Endothelial cell of umbilical vein (primary cell): Measurements from ENCODE around the gene MYO16. TPM values are rescaled to one million over a fixed set of nuclear protein-coding genes. Genes with fewer than 3 reads are reported as not detected.

ENCODE experiments used
- BruUV-seq: library from RNA; stranded (reverse); fragments of 400-500 nt; replicated peaks from 2 replicates; lab custom pipeline; 2021; lab: Mats Ljungman, UMichigan
- CTCF ChIA-PET: fragments of 300-600, 350-600 bp; sonication (Branson Sonifier 250); formaldehyde crosslinking; loops from one replicate; lab custom pipeline; 2021; ENCODE audit warnings: antibody characterized with exemption, inconsistent platforms; lab: Charles Lee
- POLR2A ChIA-PET: fragments of 300-600, 350-600 bp; sonication (Branson Sonifier 250); formaldehyde crosslinking; loops from one replicate; lab custom pipeline; 2021; ENCODE audit warnings: antibody characterized with exemption, inconsistent platforms; lab: Charles Lee
- DNase-seq: peaks from one replicate; pipeline ENCODE4 v3.0.0-alpha.2; 2011; ENCODE audit warnings: low read depth, low spot score
- FAIRE-seq: peaks from 2 replicates; lab custom pipeline; 2011; peaks lifted over from hg19 to GRCh38; lab: Jason Lieb, UNC
- H2AFZ ChIP-seq: 2 replicates; pipeline ENCODE4 v1.6.0; 2012; ENCODE audit warnings: low read depth, low read length, control low read depth, inconsistent platforms
- H3K27ac ChIP-seq: 2 replicates; pipeline ENCODE4 v1.5.1; 2011; ENCODE audit warnings: low read depth, mild to moderate bottlenecking, control low read depth, low read length, moderate library complexity; ENCODE audit not compliant: insufficient read depth
- H3K27me3 ChIP-seq, 2 experiments: 2 replicates each; pipeline versions ENCODE4 v1.6.0 to v1.6.1; 2011; ENCODE audit warnings: low read length in 2 of 2, mixed read lengths in 1 of 2; ENCODE audit not compliant: control insufficient read depth in 2 of 2, insufficient read depth in 2 of 2
- H3K36me3 ChIP-seq, 2 experiments: 2 replicates in 1 of 2; 3 replicates in 1 of 2; pipeline ENCODE4 v1.5.1; 2011; ENCODE audit warnings: low read length in 2 of 2, mild to moderate bottlenecking in 1 of 2, moderate library complexity in 1 of 2; ENCODE audit not compliant: control insufficient read depth in 2 of 2, insufficient read depth in 2 of 2; ENCODE audit errors: extremely low read depth in 1 of 2
- H3K4me1 ChIP-seq: 3 replicates; pipeline ENCODE4 v1.5.1; 2011; ENCODE audit warnings: mild to moderate bottlenecking, low read length; ENCODE audit not compliant: control insufficient read depth, insufficient read depth; ENCODE audit errors: extremely low read depth
- H3K4me2 ChIP-seq: 2 replicates; pipeline ENCODE4 v1.6.1; 2011; ENCODE audit warnings: low read length, control low read depth, mixed read lengths; ENCODE audit not compliant: insufficient read depth
- H3K4me3 ChIP-seq, 3 experiments: fragments of 200-600 bp in 1 of 3; sonication (generic), shearing (Covaris generic) in 1 of 3; replicated peaks in 1 of 3; 2 replicates each; pipeline ENCODE4 v1.5.1; 2011 to 2016; ENCODE audit warnings: control low read depth in 3 of 3, low read length in 3 of 3, mild to moderate bottlenecking in 2 of 3, inconsistent platforms in 1 of 3, low read depth in 1 of 3, moderate library complexity in 1 of 3; ENCODE audit not compliant: insufficient read depth in 1 of 3
- H3K79me2 ChIP-seq: 2 replicates; pipeline ENCODE4 v1.6.0; 2012; ENCODE audit warnings: low read length, inconsistent platforms; ENCODE audit not compliant: control insufficient read depth, insufficient read depth
- H3K9ac ChIP-seq: replicated peaks from 2 replicates; pipeline ENCODE3; 2011; ENCODE audit warnings: low read length, control low read depth; ENCODE audit not compliant: insufficient read depth; ENCODE audit errors: extremely low read depth
- H3K9me1 ChIP-seq: replicated peaks from 3 replicates; pipeline ENCODE4 v1.6.0; 2011; ENCODE audit warnings: mild to moderate bottlenecking, low read length; ENCODE audit not compliant: control insufficient read depth, insufficient read depth; ENCODE audit errors: extremely low read depth
- H3K9me3 ChIP-seq: replicated peaks from 2 replicates; pipeline ENCODE4 v1.5.1; 2012; ENCODE audit warnings: low read length, inconsistent platforms; ENCODE audit not compliant: control insufficient read depth, insufficient read depth
- H4K20me1 ChIP-seq: replicated peaks from 2 replicates; pipeline ENCODE3; 2011; ENCODE audit warnings: mild to moderate bottlenecking, low read length; ENCODE audit not compliant: control insufficient read depth, insufficient read depth; ENCODE audit errors: extremely low read depth
- EZH2 ChIP-seq: IDR thresholded peaks from 2 replicates; pipeline ENCODE4 v1.6.1; 2012; ENCODE audit warnings: borderline replicate concordance, low read depth, mild to moderate bottlenecking, moderate library complexity, low read length, inconsistent platforms; ENCODE audit not compliant: severe bottlenecking
- FOS ChIP-seq: IDR thresholded peaks from 2 replicates; pipeline ENCODE4 v1.6.1; 2011; ENCODE audit warnings: mild to moderate bottlenecking, low read length, moderate library complexity, borderline replicate concordance; ENCODE audit not compliant: insufficient read depth
- GATA2 ChIP-seq: IDR thresholded peaks from 2 replicates; pipeline ENCODE4 v1.7.0; 2011; ENCODE audit warnings: low read depth, mild to moderate bottlenecking, moderate library complexity, mixed read lengths, low read length; ENCODE audit not compliant: insufficient read length, insufficient read depth
- JUN ChIP-seq: IDR thresholded peaks from 2 replicates; pipeline ENCODE4 v1.6.1; 2011; ENCODE audit warnings: borderline replicate concordance, low read depth; ENCODE audit not compliant: insufficient read length, insufficient read depth
- MYC ChIP-seq: IDR thresholded peaks from one replicate; pipeline ENCODE4 v1.6.1; 2011; ENCODE audit warnings: mild to moderate bottlenecking, low read depth, low read length
- POLR2A ChIP-seq: IDR thresholded peaks from 2 replicates; pipeline ENCODE4 v1.6.1; 2012; ENCODE audit warnings: low read depth, mild to moderate bottlenecking, control low read depth, low read length
- POLR2AphosphoS5 ChIP-seq: IDR thresholded peaks from 2 replicates; pipeline ENCODE4 v1.6.1; 2012; ENCODE audit warnings: low read depth, mild to moderate bottlenecking, control low read depth, low read length, moderate library complexity; ENCODE audit not compliant: insufficient read depth
- dilution Hi-C: fragments of 300-500 bp; cut with MboI; formaldehyde crosslinking; loops from one replicate; pipeline ENCODE4 v1.15.0; 2019; ENCODE audit warnings: low sequenced_read_pairs; ENCODE audit not compliant: extremely low pct_ligation_motif_present
- intact Hi-C: fragments of 100-400 bp; cut with micrococcal nuclease; formaldehyde crosslinking; loops from one replicate; pipeline ENCODE4 v1.10.0; 2022
- polyA plus RNA-seq, 4 experiments: library from polyadenylated mRNA; depleted of rRNA in 3 of 4; stranded (reverse) in 3 of 4; unstranded in 1 of 4; fragments of >200 nt; gene quantifications; 2 replicates each; pipeline versions ENCODE4 v1.2.1 to v1.2.3, GENCODE V29; 2011 to 2012; ENCODE audit warnings: missing spikeins in 1 of 4
- total RNA-seq: library from RNA; stranded (reverse); gene quantifications from 2 replicates; pipeline ENCODE4 v1.2.3, GENCODE V29; 2021
- TF ChIP-seq, protein P1 (sequence below): IDR thresholded peaks from 2 replicates; pipeline ENCODE4 v1.6.1; 2011; ENCODE audit not compliant: insufficient read depth, insufficient read length
- TF ChIP-seq, protein P2 (sequence below), 2 donors: IDR thresholded peaks; 1 replicate in 1 of 2; 2 replicates in 1 of 2; pipeline ENCODE4 v1.5.1; 2011; ENCODE audit warnings: low read length in 2 of 2, mild to moderate bottlenecking in 2 of 2, moderate library complexity in 2 of 2, control low read depth in 1 of 2, inconsistent platforms in 1 of 2, low read depth in 1 of 2; ENCODE audit not compliant: insufficient read depth in 1 of 2; ENCODE audit errors: extremely low read depth in 1 of 2

Gene MYO16
- total and polyA plus RNA-seq, 2 donors (not counting 3 experiments of a cell fraction or from before 2014, with no cell fraction given): 0.03 to 0.04 TPM

DNA sequence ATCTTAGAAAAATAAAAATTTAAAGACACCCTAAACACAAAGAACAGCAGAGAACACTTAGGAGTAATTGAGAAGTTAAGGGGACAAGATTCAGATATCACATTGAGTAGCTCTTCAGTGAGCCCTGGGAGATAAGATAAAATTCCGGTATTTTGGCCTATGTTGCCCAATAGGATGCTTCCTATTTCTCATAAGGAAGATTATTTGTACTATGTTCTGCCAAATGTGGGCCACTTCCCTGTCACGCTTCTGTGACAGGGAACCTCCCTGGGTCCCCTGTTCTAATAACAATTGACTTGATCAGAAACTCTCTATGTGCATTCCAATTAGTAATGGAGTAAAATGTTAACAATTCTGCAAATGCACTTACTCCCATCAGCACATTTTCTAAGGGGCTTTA is 310.7 kb downstream of the MYO16 start:
- Histone ChIP-seq H3K4me2 (no peak overlapping the region), H3K36me3 (no peaks in the 10 kb centered on the region), H3K9me3 (no peaks in the 10 kb centered on the region), H3K4me3 (no peak overlapping the region), H3K79me2 (no peaks in the 10 kb centered on the region), H3K4me1 (no peaks in the 10 kb centered on the region), H4K20me1 (no peaks in the 10 kb centered on the region), H3K9me1 (no peaks in the 10 kb centered on the region), H3K9ac (no peak overlapping the region), H3K27me3 (no peaks in the 10 kb centered on the region), H3K27ac (no peak overlapping the region), H2AFZ (no peak overlapping the region)
- TF ChIP-seq, protein P1, sequence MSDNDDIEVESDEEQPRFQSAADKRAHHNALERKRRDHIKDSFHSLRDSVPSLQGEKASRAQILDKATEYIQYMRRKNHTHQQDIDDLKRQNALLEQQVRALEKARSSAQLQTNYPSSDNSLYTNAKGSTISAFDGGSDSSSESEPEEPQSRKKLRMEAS: no peak
- no peak for TF ChIP-seq JUN
- TF ChIP-seq FOS: no peak
- TF ChIP-seq POLR2A: no peak
- TF ChIP-seq POLR2AphosphoS5: no peak
- TF ChIP-seq, protein P2, sequence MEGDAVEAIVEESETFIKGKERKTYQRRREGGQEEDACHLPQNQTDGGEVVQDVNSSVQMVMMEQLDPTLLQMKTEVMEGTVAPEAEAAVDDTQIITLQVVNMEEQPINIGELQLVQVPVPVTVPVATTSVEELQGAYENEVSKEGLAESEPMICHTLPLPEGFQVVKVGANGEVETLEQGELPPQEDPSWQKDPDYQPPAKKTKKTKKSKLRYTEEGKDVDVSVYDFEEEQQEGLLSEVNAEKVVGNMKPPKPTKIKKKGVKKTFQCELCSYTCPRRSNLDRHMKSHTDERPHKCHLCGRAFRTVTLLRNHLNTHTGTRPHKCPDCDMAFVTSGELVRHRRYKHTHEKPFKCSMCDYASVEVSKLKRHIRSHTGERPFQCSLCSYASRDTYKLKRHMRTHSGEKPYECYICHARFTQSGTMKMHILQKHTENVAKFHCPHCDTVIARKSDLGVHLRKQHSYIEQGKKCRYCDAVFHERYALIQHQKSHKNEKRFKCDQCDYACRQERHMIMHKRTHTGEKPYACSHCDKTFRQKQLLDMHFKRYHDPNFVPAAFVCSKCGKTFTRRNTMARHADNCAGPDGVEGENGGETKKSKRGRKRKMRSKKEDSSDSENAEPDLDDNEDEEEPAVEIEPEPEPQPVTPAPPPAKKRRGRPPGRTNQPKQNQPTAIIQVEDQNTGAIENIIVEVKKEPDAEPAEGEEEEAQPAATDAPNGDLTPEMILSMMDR (IDR thresholded peaks at IDR 0.05; ENCODE audit: extremely low read depth in 1 of 2, insufficient read depth in 1 of 2, low read depth in 1 of 2, low read length in 2 of 2): no peak
- no peak for TF ChIP-seq EZH2
- TF ChIP-seq MYC: no peak
- TF ChIP-seq GATA2: no peak
- ChIA-PET POLR2A (no interaction called here), CTCF (interaction anchor here (1.1 kb wide), 1 partner anchor 10 kb away, joined by 3 read pairs; no protein-coding TSS in a partner anchor)
- BruUV-seq: no TSS peak
- DNase-seq (no peak), FAIRE-seq (no peak)
- intact Hi-C loops (no loop called here), dilution Hi-C loops (no loop called here)
